Measurements from ENCODE around the gene PMPCA.

PMPCA gene

DNA sequence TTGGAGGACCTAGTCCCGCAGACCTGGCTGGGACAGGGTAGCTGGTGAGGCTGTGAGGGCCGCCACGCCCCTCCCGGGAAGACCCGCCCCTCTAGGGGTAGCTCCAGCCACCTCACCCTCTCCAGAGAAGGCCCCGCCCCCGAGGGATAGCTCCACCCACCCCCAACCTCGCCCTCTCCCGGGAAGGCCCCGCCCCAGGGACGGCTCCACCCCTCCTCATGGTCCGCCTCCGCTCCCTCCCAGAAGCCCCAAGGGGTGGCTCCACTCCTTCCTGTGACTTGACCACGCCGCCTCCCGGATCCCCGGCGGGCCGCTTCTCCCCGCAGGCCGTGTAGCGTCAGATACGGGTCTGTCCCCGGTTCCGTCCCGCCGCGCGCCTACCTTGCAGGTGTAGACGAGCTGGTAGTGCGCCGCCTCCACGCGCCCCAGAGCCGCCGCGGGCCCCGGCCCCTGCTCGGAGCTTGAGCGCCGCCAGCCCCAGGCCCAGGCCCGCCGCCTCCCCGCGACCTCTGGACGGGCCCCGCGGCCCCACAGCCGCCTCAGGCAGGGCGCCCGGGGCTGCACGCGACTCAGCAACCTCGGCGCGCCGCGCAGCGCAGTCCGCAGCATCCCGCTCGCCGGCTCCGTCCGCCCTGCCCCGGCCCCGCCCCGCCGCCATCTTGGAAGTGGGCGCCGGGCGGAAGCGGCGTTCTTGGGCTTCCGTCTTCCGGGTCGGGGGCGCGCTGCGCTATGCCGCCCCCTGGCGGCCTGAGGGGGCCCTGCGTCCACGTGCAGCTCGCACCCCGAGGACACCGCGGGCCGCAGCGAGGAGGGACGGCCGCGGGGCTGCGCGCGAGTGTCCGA lies 47.1 kb upstream of the PMPCA start, which contains the start of gene DNLZ:
Gene DNLZ, minus strand, starts transcription at position 639 of the 843 bp plus-strand sequence. Its CDS starts 30 bp downstream, at position 609.
- Histone ChIP-seq H3K4me2 (ENCODE audit: low read length) (peak within 1 kb of the TSS; percentile 69), H3K4me3 (ENCODE audit: low read length) (peak within 1 kb of the TSS; percentile 79), H3K9ac (ENCODE audit: low read length) (peak within 1 kb of the TSS; percentile 71), H3K27ac (ENCODE audit: low read length) (peak within 1 kb of the TSS; percentile 59), H3K36me3 (replicated peaks; ENCODE audit: low read depth, low read length) (peaks cover 4% of the 10 kb centered on the region), H3K4me1 (ENCODE audit: low read length) (peaks cover 18% of the 10 kb centered on the region), H4K20me1 (ENCODE audit: insufficient read depth, low read length) (no peaks in the 10 kb centered on the region), H2AFZ (ENCODE audit: low read depth, low read length) (no peak within 1 kb of the TSS), H3K27me3 (ENCODE audit: low read depth, low read length) (no peaks in the 10 kb centered on the region), H3K9me3 (ENCODE audit: insufficient read depth, low read length) (no peaks in the 10 kb centered on the region), H3K79me2 (ENCODE audit: low read length) (no peaks in the 10 kb centered on the region)
- TF ChIP-seq EZH2phosphoT487 (IDR thresholded peaks at IDR 0.05; ENCODE audit: low read depth) (no peak), CTCF (IDR thresholded peaks at IDR 0.05; ENCODE audit: low read depth, low read length) (peak; percentile 82)

DNA sequence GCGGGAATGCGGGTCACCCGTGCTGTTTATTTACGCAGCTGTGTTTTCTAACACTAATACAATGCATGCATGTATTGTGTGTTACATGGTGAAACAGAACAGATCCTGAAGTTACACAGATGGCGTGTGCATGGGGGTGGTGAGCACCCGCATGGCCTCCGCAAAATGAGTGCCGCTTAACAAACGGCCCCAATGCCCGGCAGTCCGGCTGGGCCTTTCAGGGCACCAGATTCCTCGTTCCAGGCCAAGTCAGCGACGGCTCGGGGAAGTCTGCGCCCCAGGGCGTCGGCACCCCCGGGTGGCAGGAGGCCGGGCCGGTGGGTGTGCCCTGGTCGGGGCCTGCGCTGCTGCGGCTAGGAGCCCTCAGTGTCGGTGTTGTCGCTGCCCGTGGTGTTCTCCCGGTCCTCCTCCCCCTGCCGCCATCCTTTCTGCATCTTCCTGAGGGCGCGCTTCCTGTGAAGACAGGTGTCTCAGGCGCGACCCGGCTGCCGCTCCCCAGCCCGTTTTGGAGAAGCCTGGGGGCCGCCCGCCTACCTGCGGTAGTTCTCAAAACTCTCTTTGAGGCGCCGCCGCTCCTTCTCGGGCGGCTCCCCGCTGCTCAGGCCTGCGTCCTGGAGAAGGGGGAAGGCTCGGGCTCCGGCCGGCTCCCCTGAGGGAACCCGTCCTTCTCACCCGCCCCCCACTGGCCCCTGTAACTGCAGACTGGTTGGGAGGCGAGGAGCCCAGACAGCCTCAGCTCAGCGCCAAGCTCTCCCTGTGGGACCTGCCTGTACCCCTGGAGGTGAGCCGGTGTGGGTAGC lies 46.3 kb upstream of the PMPCA start:
- H3K4me1 ChIP-seq (ENCODE audit: low read length) = peaks cover 18% of the 10 kb centered on the region
- H3K9me3 ChIP-seq (ENCODE audit: insufficient read depth, low read length) = no peaks in the 10 kb centered on the region
- no peak overlapping the region for H2AFZ ChIP-seq (ENCODE audit: low read depth, low read length)
- peak overlapping the region; percentile 79 for H3K4me3 ChIP-seq (ENCODE audit: low read length)
- no peaks in the 10 kb centered on the region for H3K27me3 ChIP-seq (ENCODE audit: low read depth, low read length)
- H3K36me3 ChIP-seq (replicated peaks; ENCODE audit: low read depth, low read length) = peaks cover 4% of the 10 kb centered on the region
- H3K4me2 ChIP-seq (ENCODE audit: low read length) = peak overlapping the region; percentile 69
- no peak overlapping the region for H3K9ac ChIP-seq (ENCODE audit: low read length)
- no peak overlapping the region for H3K27ac ChIP-seq (ENCODE audit: low read length)
- no peaks in the 10 kb centered on the region for H3K79me2 ChIP-seq (ENCODE audit: low read length)
- TF ChIP-seq EZH2phosphoT487 (IDR thresholded peaks at IDR 0.05; ENCODE audit: low read depth) = no peak
- TF ChIP-seq CTCF (IDR thresholded peaks at IDR 0.05; ENCODE audit: low read depth, low read length) = 0 out of 2 replicates have a peak, but pooled peaks have one; percentile 1
- H4K20me1 ChIP-seq (ENCODE audit: insufficient read depth, low read length) = no peaks in the 10 kb centered on the region

GRCh38 chr9:136364942-136365774 lies 45.3 kb upstream of the PMPCA start:
- peak overlapping the region; percentile 30; the same call in 1 of the 2 replicates for H3K27ac ChIP-seq (ENCODE audit: low read length)
- no peak overlapping the region for H3K4me3 ChIP-seq (ENCODE audit: low read length)
- peaks cover 18% of the 10 kb centered on the region for H3K4me1 ChIP-seq (ENCODE audit: low read length)
- TF ChIP-seq CTCF (IDR thresholded peaks at IDR 0.05; ENCODE audit: low read depth, low read length) = no peak
- TF ChIP-seq EZH2phosphoT487 (IDR thresholded peaks at IDR 0.05; ENCODE audit: low read depth) = no peak
- H3K4me2 ChIP-seq (ENCODE audit: low read length) = peak overlapping the region; percentile 20; the same call in 1 of the 2 replicates
- H4K20me1 ChIP-seq (ENCODE audit: insufficient read depth, low read length) = no peaks in the 10 kb centered on the region
- no peak overlapping the region for H3K9ac ChIP-seq (ENCODE audit: low read length)
- H3K27me3 ChIP-seq (ENCODE audit: low read depth, low read length) = no peaks in the 10 kb centered on the region
- H3K9me3 ChIP-seq (ENCODE audit: insufficient read depth, low read length) = no peaks in the 10 kb centered on the region
- H3K36me3 ChIP-seq (replicated peaks; ENCODE audit: low read depth, low read length) = peaks cover 4% of the 10 kb centered on the region
- no peak overlapping the region for H2AFZ ChIP-seq (ENCODE audit: low read depth, low read length)
- no peaks in the 10 kb centered on the region for H3K79me2 ChIP-seq (ENCODE audit: low read length)

Data from OCI-LY3 (cell line).